ENCODE results near the gene TENM4. TPM values are rescaled to one million over a fixed set of nuclear protein-coding genes. Genes with fewer than 3 reads are reported as not detected.

The TENM4 gene
- polyA plus RNA-seq, 1 experiment = 5.5 TPM

- Histone ChIP-seq H3K27ac (ENCODE audit: low read depth, low read length) (no peak overlapping the region), H3K27me3 (ENCODE audit: control insufficient read depth, insufficient read depth, low read length) (no peaks in the 10 kb centered on the region), H3K9me3 (ENCODE audit: control insufficient read depth, insufficient read depth, low read length) (no peaks in the 10 kb centered on the region; the same call in 1 of the 2 replicates), H3K4me3 (ENCODE audit: low read depth, low read length) (no peak overlapping the region)
- DNase-seq (ENCODE audit: low read depth, low spot score) = no peak
- POLR2A ChIA-PET = interaction anchor here (0.7 kb wide), 1 partner anchor 175 kb away, joined by 3 read pairs; no protein-coding TSS in a partner anchor
- CTCF ChIA-PET = interaction anchor here (1.4 to 3.0 kb wide), 2 partner anchors 14 to 424 kb away, joined by 4 to 15 read pairs; no protein-coding TSS in a partner anchor
- TF ChIP-seq CTCF (IDR thresholded peaks at IDR 0.05; ENCODE audit: low read depth, low read length) = no peak
Observed at GRCh38 chr11:79069504-79069903, 371.3 kb downstream of the TENM4 start.

GRCh38 chr11:79068356-79068755 is 372.5 kb downstream of the TENM4 start:
- POLR2A ChIA-PET = interaction anchor here (1.2 kb wide), 1 partner anchor 17 kb away, joined by 4 read pairs; no protein-coding TSS in a partner anchor
- CTCF ChIA-PET = interaction anchor here (0.6 to 3.0 kb wide), 3 partner anchors 13 to 423 kb away, joined by 3 to 15 read pairs (median 4); no protein-coding TSS in a partner anchor
- no peak overlapping the region for H3K27ac ChIP-seq (ENCODE audit: low read depth, low read length)

GRCh38 chr11:79067352-79067679 is 373.5 kb downstream of the TENM4 start:
- CTCF ChIA-PET = no interaction called here
- no peaks in the 10 kb centered on the region; the same call in 1 of the 2 replicates for H3K9me3 ChIP-seq (ENCODE audit: control insufficient read depth, insufficient read depth, low read length)
- POLR2A ChIA-PET = no interaction called here
- no peak for TF ChIP-seq CTCF (IDR thresholded peaks at IDR 0.05; ENCODE audit: low read depth, low read length)
- H3K4me3 ChIP-seq (ENCODE audit: low read depth, low read length) = no peak overlapping the region
- no peak overlapping the region for H3K27ac ChIP-seq (ENCODE audit: low read depth, low read length)
- no peak for DNase-seq (ENCODE audit: low read depth, low spot score)
- no peaks in the 10 kb centered on the region for H3K27me3 ChIP-seq (ENCODE audit: control insufficient read depth, insufficient read depth, low read length)

More at GRCh38 chr11:79068356-79068755, 372.5 kb downstream of the TENM4 start:
- no peak for DNase-seq (ENCODE audit: low read depth, low spot score)
- no peak overlapping the region for H3K4me3 ChIP-seq (ENCODE audit: low read depth, low read length)
- no peaks in the 10 kb centered on the region; the same call in 1 of the 2 replicates for H3K9me3 ChIP-seq (ENCODE audit: control insufficient read depth, insufficient read depth, low read length)
- no peaks in the 10 kb centered on the region for H3K27me3 ChIP-seq (ENCODE audit: control insufficient read depth, insufficient read depth, low read length)
- TF ChIP-seq CTCF (IDR thresholded peaks at IDR 0.05; ENCODE audit: low read depth, low read length) = no peak

GRCh38 chr11:79066456-79067351 is 374.1 kb downstream of the TENM4 start:
- ChIA-PET POLR2A (no interaction called here), CTCF (no interaction called here)
- no peaks in the 10 kb centered on the region; the same call in 1 of the 2 replicates for H3K9me3 ChIP-seq (ENCODE audit: control insufficient read depth, insufficient read depth, low read length)
- no peak for DNase-seq (ENCODE audit: low read depth, low spot score)
- TF ChIP-seq CTCF (IDR thresholded peaks at IDR 0.05; ENCODE audit: low read depth, low read length) = no peak
- no peak overlapping the region for H3K27ac ChIP-seq (ENCODE audit: low read depth, low read length)
- no peaks in the 10 kb centered on the region for H3K27me3 ChIP-seq (ENCODE audit: control insufficient read depth, insufficient read depth, low read length)
- no peak overlapping the region for H3K4me3 ChIP-seq (ENCODE audit: low read depth, low read length)
